H1 (cell line): ENCODE results near the gene CGA. TPM values are rescaled to one million over a fixed set of nuclear protein-coding genes. Genes with fewer than 3 reads are reported as not detected.

Experiments used
- CEBPB ChIP-seq: IDR thresholded peaks from 2 replicates; pipeline ENCODE4 v1.6.1; 2012; ENCODE audit warnings: low read depth, low read length
- GABPA ChIP-seq: IDR thresholded peaks from 2 replicates; pipeline ENCODE4 v1.6.1; 2011; ENCODE audit warnings: mild to moderate bottlenecking, low read length, moderate library complexity, borderline replicate concordance; ENCODE audit not compliant: insufficient read depth
- HDAC6 ChIP-seq: IDR thresholded peaks from one replicate; pipeline ENCODE4 v1.7.1; 2012; ENCODE audit warnings: low read depth, mild to moderate bottlenecking, inconsistent platforms, low read length, moderate library complexity
- KDM4A ChIP-seq: IDR thresholded peaks from one replicate; pipeline ENCODE4 v1.7.1; 2012; ENCODE audit warnings: low read depth, mild to moderate bottlenecking, moderate library complexity, low read length, inconsistent platforms; ENCODE audit not compliant: severe bottlenecking
- polyA plus RNA-seq, 7 experiments: library from polyadenylated mRNA; depleted of rRNA in 3 of 7; stranded (reverse) in 5 of 7; unstranded in 2 of 7; fragments of >200 nt in 5 of 7; fragments of 200-250 nt in 2 of 7; gene quantifications; 1 replicate in 5 of 7; 2 replicates in 1 of 7; 4 replicates in 1 of 7; pipeline versions ENCODE4 v1.2.1 to v1.2.3, GENCODE V29; 2011 to 2013; ENCODE audit warnings: missing spikeins in 2 of 7, mixed read lengths in 2 of 7
- total RNA-seq: library from RNA; stranded (reverse); fragmentation: NEBNext Ultra II Directional; extraction: Animal tissue kit (Norgen Biotek cat#: 25700); gene quantifications from 2 replicates; pipeline ENCODE4 v1.2.1, GENCODE V29; 2021
- TF ChIP-seq, protein P1 (sequence below): fragments of 300-600 bp; sonication (generic); IDR thresholded peaks from 2 replicates; pipeline ENCODE4 v1.7.1; 2012; ENCODE audit warnings: low read length, moderate library complexity, mild to moderate bottlenecking, inconsistent platforms; ENCODE audit not compliant: insufficient replicate concordance

Gene CGA
- total and polyA plus RNA-seq, 2 of the 8 experiments (the other 6 are each of a cell fraction or from before 2014, with no cell fraction given), result not detected

DNA sequence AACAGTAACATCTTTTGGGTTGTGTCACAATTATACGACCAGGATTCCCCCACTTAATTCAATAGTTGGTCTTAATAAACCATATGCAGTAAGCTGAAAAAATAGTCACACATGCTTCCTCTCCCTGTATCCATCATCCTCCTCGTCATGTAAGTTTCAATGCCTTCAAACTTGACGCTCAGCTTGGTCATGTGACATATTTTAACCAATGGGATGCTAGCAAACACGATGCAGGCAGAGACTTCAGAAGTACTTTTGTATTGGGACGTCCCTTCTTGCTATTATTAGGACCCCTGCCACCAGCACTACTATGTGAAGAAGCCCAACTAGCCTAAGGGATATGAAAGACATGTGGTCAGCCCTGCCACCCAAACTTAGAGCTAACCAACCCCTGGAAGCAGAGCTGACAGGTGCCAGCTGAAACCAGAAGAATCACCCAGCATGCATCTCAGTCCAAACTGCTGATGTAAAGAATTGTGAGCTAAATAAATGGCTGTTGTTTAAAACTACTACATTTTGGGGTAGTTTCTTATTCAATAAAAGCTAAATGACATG lies 49.3 kb downstream of the CGA start (continued):
- TF ChIP-seq, protein P1, sequence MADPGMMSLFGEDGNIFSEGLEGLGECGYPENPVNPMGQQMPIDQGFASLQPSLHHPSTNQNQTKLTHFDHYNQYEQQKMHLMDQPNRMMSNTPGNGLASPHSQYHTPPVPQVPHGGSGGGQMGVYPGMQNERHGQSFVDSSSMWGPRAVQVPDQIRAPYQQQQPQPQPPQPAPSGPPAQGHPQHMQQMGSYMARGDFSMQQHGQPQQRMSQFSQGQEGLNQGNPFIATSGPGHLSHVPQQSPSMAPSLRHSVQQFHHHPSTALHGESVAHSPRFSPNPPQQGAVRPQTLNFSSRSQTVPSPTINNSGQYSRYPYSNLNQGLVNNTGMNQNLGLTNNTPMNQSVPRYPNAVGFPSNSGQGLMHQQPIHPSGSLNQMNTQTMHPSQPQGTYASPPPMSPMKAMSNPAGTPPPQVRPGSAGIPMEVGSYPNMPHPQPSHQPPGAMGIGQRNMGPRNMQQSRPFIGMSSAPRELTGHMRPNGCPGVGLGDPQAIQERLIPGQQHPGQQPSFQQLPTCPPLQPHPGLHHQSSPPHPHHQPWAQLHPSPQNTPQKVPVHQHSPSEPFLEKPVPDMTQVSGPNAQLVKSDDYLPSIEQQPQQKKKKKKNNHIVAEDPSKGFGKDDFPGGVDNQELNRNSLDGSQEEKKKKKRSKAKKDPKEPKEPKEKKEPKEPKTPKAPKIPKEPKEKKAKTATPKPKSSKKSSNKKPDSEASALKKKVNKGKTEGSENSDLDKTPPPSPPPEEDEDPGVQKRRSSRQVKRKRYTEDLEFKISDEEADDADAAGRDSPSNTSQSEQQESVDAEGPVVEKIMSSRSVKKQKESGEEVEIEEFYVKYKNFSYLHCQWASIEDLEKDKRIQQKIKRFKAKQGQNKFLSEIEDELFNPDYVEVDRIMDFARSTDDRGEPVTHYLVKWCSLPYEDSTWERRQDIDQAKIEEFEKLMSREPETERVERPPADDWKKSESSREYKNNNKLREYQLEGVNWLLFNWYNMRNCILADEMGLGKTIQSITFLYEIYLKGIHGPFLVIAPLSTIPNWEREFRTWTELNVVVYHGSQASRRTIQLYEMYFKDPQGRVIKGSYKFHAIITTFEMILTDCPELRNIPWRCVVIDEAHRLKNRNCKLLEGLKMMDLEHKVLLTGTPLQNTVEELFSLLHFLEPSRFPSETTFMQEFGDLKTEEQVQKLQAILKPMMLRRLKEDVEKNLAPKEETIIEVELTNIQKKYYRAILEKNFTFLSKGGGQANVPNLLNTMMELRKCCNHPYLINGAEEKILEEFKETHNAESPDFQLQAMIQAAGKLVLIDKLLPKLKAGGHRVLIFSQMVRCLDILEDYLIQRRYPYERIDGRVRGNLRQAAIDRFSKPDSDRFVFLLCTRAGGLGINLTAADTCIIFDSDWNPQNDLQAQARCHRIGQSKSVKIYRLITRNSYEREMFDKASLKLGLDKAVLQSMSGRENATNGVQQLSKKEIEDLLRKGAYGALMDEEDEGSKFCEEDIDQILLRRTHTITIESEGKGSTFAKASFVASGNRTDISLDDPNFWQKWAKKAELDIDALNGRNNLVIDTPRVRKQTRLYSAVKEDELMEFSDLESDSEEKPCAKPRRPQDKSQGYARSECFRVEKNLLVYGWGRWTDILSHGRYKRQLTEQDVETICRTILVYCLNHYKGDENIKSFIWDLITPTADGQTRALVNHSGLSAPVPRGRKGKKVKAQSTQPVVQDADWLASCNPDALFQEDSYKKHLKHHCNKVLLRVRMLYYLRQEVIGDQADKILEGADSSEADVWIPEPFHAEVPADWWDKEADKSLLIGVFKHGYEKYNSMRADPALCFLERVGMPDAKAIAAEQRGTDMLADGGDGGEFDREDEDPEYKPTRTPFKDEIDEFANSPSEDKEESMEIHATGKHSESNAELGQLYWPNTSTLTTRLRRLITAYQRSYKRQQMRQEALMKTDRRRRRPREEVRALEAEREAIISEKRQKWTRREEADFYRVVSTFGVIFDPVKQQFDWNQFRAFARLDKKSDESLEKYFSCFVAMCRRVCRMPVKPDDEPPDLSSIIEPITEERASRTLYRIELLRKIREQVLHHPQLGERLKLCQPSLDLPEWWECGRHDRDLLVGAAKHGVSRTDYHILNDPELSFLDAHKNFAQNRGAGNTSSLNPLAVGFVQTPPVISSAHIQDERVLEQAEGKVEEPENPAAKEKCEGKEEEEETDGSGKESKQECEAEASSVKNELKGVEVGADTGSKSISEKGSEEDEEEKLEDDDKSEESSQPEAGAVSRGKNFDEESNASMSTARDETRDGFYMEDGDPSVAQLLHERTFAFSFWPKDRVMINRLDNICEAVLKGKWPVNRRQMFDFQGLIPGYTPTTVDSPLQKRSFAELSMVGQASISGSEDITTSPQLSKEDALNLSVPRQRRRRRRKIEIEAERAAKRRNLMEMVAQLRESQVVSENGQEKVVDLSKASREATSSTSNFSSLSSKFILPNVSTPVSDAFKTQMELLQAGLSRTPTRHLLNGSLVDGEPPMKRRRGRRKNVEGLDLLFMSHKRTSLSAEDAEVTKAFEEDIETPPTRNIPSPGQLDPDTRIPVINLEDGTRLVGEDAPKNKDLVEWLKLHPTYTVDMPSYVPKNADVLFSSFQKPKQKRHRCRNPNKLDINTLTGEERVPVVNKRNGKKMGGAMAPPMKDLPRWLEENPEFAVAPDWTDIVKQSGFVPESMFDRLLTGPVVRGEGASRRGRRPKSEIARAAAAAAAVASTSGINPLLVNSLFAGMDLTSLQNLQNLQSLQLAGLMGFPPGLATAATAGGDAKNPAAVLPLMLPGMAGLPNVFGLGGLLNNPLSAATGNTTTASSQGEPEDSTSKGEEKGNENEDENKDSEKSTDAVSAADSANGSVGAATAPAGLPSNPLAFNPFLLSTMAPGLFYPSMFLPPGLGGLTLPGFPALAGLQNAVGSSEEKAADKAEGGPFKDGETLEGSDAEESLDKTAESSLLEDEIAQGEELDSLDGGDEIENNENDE, result no peak
- no peak for TF ChIP-seq HDAC6
- TF ChIP-seq GABPA, result no peak
- no peak for TF ChIP-seq KDM4A
- no peak for TF ChIP-seq CEBPB
